Spleen (tissue), 11 donors: ENCODE results near the gene KHK. TPM values are rescaled to one million over a fixed set of nuclear protein-coding genes. Genes with fewer than 3 reads are reported as not detected.

ENCODE experiments used
- DNase-seq: peaks from one replicate; pipeline ENCODE4 v3.0.0-alpha.2; 2020
- H3K27ac ChIP-seq, 8 donors: fragments of 200-600 bp; sonication (generic) in 7 of 8; 1 replicate in 4 of 8; 2 replicates in 4 of 8; pipeline versions ENCODE4 v1.5.0 to v1.8.0; 2016 to 2021; ENCODE audit warnings: inconsistent platforms in 4 of 8, mild to moderate bottlenecking in 4 of 8, moderate library complexity in 1 of 8
- H3K27me3 ChIP-seq, 7 donors: fragments of 200-600 bp; sonication (generic) in 6 of 7; replicated peaks in 1 of 7; 1 replicate in 4 of 7; 2 replicates in 3 of 7; pipeline versions ENCODE4 v1.5.0 to v1.8.0; 2016 to 2021; ENCODE audit warnings: inconsistent platforms in 3 of 7, mild to moderate bottlenecking in 1 of 7
- H3K36me3 ChIP-seq, 6 donors: fragments of 200-600 bp; sonication (generic) in 5 of 6; 1 replicate in 4 of 6; 2 replicates in 2 of 6; pipeline versions ENCODE4 v1.5.0 to v1.8.0; 2016 to 2021; ENCODE audit warnings: inconsistent platforms in 2 of 6
- H3K4me1 ChIP-seq, 6 donors: fragments of 200-600 bp; sonication (generic) in 5 of 6; 1 replicate in 3 of 6; 2 replicates in 3 of 6; pipeline versions ENCODE4 v1.5.0 to v1.8.0; 2016 to 2021; ENCODE audit warnings: inconsistent platforms in 3 of 6
- H3K4me3 ChIP-seq, 8 donors: fragments of 200-600 bp; sonication (generic) in 7 of 8; 1 replicate in 4 of 8; 2 replicates in 4 of 8; pipeline versions ENCODE4 v1.5.0 to v1.8.0; 2016 to 2021; ENCODE audit warnings: inconsistent platforms in 4 of 8, mild to moderate bottlenecking in 4 of 8, moderate library complexity in 2 of 8
- H3K9me3 ChIP-seq, 8 donors: fragments of 200-600 bp; sonication (generic) in 7 of 8; 1 replicate in 4 of 8; 2 replicates in 4 of 8; pipeline versions ENCODE4 v1.5.0 to v1.8.0; 2016 to 2021; ENCODE audit warnings: inconsistent platforms in 4 of 8
- CTCF ChIP-seq, 11 experiments: fragments of 200-600 bp in 7 of 11; fragments of 450-650 bp in 4 of 11; sonication (generic) in 4 of 11; IDR thresholded peaks in 8 of 11; conservative IDR thresholded peaks in 3 of 11; 1 replicate in 7 of 11; 2 replicates in 4 of 11; pipeline versions ENCODE4 v1.4.0 to v1.8.0; 2016 to 2021; ENCODE audit warnings: antibody characterized with exemption in 11 of 11, inconsistent platforms in 4 of 11, mild to moderate bottlenecking in 1 of 11
- POLR2A ChIP-seq, 3 donors: fragments of 450-650 bp; IDR thresholded peaks; one replicate each; pipeline ENCODE4 v1.5.1; 2017; ENCODE audit warnings: antibody characterized with exemption in 3 of 3, mild to moderate bottlenecking in 1 of 3
- POLR2AphosphoS5 ChIP-seq, 3 donors: sonication (generic); formaldehyde crosslinking; IDR thresholded peaks; one replicate each; pipeline ENCODE4 v1.5.1; 2017; ENCODE audit warnings: antibody characterized with exemption in 3 of 3
- WGBS, 5 donors: extraction: QIAGEN DNeasy Blood & Tissue Kit in 3 of 5; methylation state at CpG; one replicate each; pipeline versions ENCODE4 v1.1.5 to v1.1.7; 2013 to 2018; 5-methylcytosine and 5-hydroxymethylcytosine counted together
- intact Hi-C: fragments of 100-400 bp; cut with DNase I; formaldehyde crosslinking; loops from one replicate; pipeline ENCODE4 v1.15.0; 2023; ENCODE audit warnings: low total_unique reads
- polyA plus RNA-seq, 3 donors: library from polyadenylated mRNA; stranded (reverse); fragments of 200-250 nt; gene quantifications; one replicate each; pipeline ENCODE4 v1.2.1, GENCODE V29; 2013
- total RNA-seq, 7 donors: library from RNA; depleted of rRNA in 3 of 7; stranded (reverse); fragments of >200 nt in 3 of 7; fragmentation: NEBNext Ultra II Directional in 4 of 7; extraction: Animal tissue kit (Norgen Biotek cat#: 25700) in 4 of 7; gene quantifications; one replicate each; pipeline versions ENCODE4 v1.1.0 to v1.2.1, GENCODE V29; 2016 to 2021
- donor health status: healthy with polysubstance abuse.
- donor health status: DM: no; HTN: no; CAD: no; lungs with moderate emphysema.
- donor health status: DM: no; HTN: no; CAD: no.
- donor health status: Bipolar disorder and iron deficiency.
- donor health status: healthy.
- donor health status: DM: no; HTN: no; CAD: no.
- donor health status: DM: yes; HTN: yes; CAD: no.

KHK gene
- total and polyA plus RNA-seq, 10 donors = 3.3 to 8.3 (median 4.0) TPM

DNA sequence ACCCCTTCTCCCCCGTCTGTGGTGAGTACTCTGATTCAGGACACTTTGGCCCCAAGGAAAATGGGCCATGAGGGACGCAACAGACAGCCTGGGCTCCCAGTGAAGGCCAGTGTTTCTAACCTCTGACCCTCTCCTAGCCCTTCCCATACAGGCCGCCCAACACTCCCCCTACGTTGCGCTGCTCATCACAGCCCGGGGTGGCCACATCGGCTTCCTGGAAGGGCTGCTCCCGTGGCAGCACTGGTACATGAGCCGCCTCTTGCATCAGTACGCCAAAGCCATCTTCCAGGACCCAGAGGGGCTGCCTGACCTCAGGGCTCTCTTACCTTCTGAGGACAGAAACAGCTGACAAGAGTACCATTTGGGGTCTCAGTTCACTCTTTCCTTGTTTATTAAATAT is 43.8 kb downstream of the KHK start:
- Histone ChIP-seq H3K4me1 (peaks cover 9 to 33% (median 23%) of the 10 kb centered on the region in 6 donors), H3K36me3 (peaks cover 0 to 46% (median 31%) of the 10 kb centered on the region in 6 donors), H3K9me3 (no peaks in the 10 kb centered on the region), H3K27me3 (no peaks in the 10 kb centered on the region), H3K27ac (no peak overlapping the region), H3K4me3 (no peak overlapping the region)
- TF ChIP-seq POLR2AphosphoS5 (IDR thresholded peaks at IDR 0.05) = peak in 2 of 3 donors; percentile 29 to 36
- no peak for TF ChIP-seq CTCF (IDR thresholded peaks at IDR 0.05 in 8 of 11, conservative IDR thresholded peaks at IDR 0.05 in 3 of 11)
- no peak for TF ChIP-seq POLR2A (IDR thresholded peaks at IDR 0.05)
- WGBS, 5 donors = 92 to 97% (median 93%) methylated on average over 10 of the region's 10 CpGs
- DNase-seq = peak; percentile 56
- intact Hi-C loops = no loop called here

GRCh38 chr2:27131429-27131828 is 44.9 kb downstream of the KHK start:
- H3K4me3 ChIP-seq = no peak overlapping the region
- no peak overlapping the region for H3K27ac ChIP-seq
- H3K36me3 ChIP-seq = peaks cover 0 to 46% (median 31%) of the 10 kb centered on the region in 6 donors
- H3K4me1 ChIP-seq = peaks cover 9 to 35% (median 23%) of the 10 kb centered on the region in 6 donors
- no peaks in the 10 kb centered on the region for H3K9me3 ChIP-seq
- no peak for DNase-seq
- no peaks in the 10 kb centered on the region for H3K27me3 ChIP-seq
- TF ChIP-seq POLR2A (IDR thresholded peaks at IDR 0.05) (no peak), CTCF (IDR thresholded peaks at IDR 0.05 in 8 of 11, conservative IDR thresholded peaks at IDR 0.05 in 3 of 11) (no peak), POLR2AphosphoS5 (IDR thresholded peaks at IDR 0.05) (no peak)
- intact Hi-C loops = no loop called here
- 87 to 95% (median 93%) methylated on average over 11 of the region's 11 CpGs for WGBS, 5 donors

- Histone ChIP-seq H3K4me3 (peak overlapping the region; percentile 84 to 99 (median 92)), H3K27ac (peak overlapping the region in 6 of 8 donors; percentile 88 to 96 (median 92)), H3K4me1 (peaks cover 9 to 35% (median 23%) of the 10 kb centered on the region in 6 donors), H3K27me3 (no peaks in the 10 kb centered on the region), H3K36me3 (peaks cover 0 to 46% (median 31%) of the 10 kb centered on the region in 6 donors), H3K9me3 (no peaks in the 10 kb centered on the region)
- TF ChIP-seq POLR2A (IDR thresholded peaks at IDR 0.05) (no peak), CTCF (IDR thresholded peaks at IDR 0.05 in 8 of 11, conservative IDR thresholded peaks at IDR 0.05 in 3 of 11) (no peak), POLR2AphosphoS5 (IDR thresholded peaks at IDR 0.05) (no peak)
- 48 to 53% (median 51%) methylated on average over 13 to 14 of the region's 14 CpGs for WGBS, 5 donors
- DNase-seq = no peak
- intact Hi-C loops = no loop called here
Observed at GRCh38 chr2:27133195-27133875, 46.8 kb downstream of the KHK start.
